ENCODE data around the gene DCAF4. TPM values are rescaled to one million over a fixed set of nuclear protein-coding genes. Genes with fewer than 3 reads are reported as not detected.
"Not testable (repeated sequence)": the region's sequence is repeated elsewhere in the genome, so short reads cannot be mapped to it uniquely, and the experiment has no call there.

The DCAF4 gene
- total RNA-seq, 1 donor from 2014 or later = 7.0 TPM

GRCh38 chr14:72970824-72971434 is 44.7 kb downstream of the DCAF4 start:
- no peak for DNase-seq

GRCh38 chr14:72974661-72975060 is 48.4 kb downstream of the DCAF4 start:
- DNase-seq = no peak

- no peak for DNase-seq
Measured at GRCh38 chr14:72975770-72976169, 49.5 kb downstream of the DCAF4 start.

- DNase-seq = no peak
Measured at GRCh38 chr14:72978856-72979255, 52.6 kb downstream of the DCAF4 start.

GRCh38 chr14:72980863-72981262 is 54.6 kb downstream of the DCAF4 start:
- DNase-seq = no peak

GRCh38 chr14:72982146-72982708 is 56.0 kb downstream of the DCAF4 start:
- DNase-seq = no peak

GRCh38 chr14:72986214-72986613 is 60.0 kb downstream of the DCAF4 start:
- no peak for DNase-seq

GRCh38 chr14:72986857-72987256 is 60.6 kb downstream of the DCAF4 start:
- DNase-seq = no peak

GRCh38 chr14:72990171-72990570 is 63.9 kb downstream of the DCAF4 start:
- no peak for DNase-seq

- DNase-seq = no peak
Measured at GRCh38 chr14:72996916-72997315, 70.7 kb downstream of the DCAF4 start.

- no peak for DNase-seq
Measured at GRCh38 chr14:72998252-72998903, 72.1 kb downstream of the DCAF4 start.

- no peak for DNase-seq
Measured at GRCh38 chr14:72999316-72999715, 73.1 kb downstream of the DCAF4 start.

GRCh38 chr14:73000073-73000472 is 73.8 kb downstream of the DCAF4 start:
- no peak for DNase-seq

- DNase-seq = no peak
Measured at GRCh38 chr14:73003681-73004080, 77.4 kb downstream of the DCAF4 start.

GRCh38 chr14:73004641-73005040 is 78.4 kb downstream of the DCAF4 start:
- not testable (repeated sequence) for DNase-seq

- DNase-seq = no peak
Measured at GRCh38 chr14:73007835-73008234, 81.6 kb downstream of the DCAF4 start.

- DNase-seq = no peak
Measured at GRCh38 chr14:73008501-73008900, 82.2 kb downstream of the DCAF4 start.

Other genes with a start within 250 kb of the DCAF4 start
- 5.3 TPM for gene DPF3, start 32.4 kb upstream of the DCAF4 start, total RNA-seq
- gene ZFYVE1, start 100.6 kb downstream of the DCAF4 start, total RNA-seq = 12.2 TPM
- gene RBM25, start 132.1 kb downstream of the DCAF4 start, total RNA-seq = 62.1 TPM
- 76.4 TPM for gene PSEN1, start 210.0 kb downstream of the DCAF4 start, total RNA-seq